ENCODE results near the gene NHERF2.

Gene NHERF2

DNA sequence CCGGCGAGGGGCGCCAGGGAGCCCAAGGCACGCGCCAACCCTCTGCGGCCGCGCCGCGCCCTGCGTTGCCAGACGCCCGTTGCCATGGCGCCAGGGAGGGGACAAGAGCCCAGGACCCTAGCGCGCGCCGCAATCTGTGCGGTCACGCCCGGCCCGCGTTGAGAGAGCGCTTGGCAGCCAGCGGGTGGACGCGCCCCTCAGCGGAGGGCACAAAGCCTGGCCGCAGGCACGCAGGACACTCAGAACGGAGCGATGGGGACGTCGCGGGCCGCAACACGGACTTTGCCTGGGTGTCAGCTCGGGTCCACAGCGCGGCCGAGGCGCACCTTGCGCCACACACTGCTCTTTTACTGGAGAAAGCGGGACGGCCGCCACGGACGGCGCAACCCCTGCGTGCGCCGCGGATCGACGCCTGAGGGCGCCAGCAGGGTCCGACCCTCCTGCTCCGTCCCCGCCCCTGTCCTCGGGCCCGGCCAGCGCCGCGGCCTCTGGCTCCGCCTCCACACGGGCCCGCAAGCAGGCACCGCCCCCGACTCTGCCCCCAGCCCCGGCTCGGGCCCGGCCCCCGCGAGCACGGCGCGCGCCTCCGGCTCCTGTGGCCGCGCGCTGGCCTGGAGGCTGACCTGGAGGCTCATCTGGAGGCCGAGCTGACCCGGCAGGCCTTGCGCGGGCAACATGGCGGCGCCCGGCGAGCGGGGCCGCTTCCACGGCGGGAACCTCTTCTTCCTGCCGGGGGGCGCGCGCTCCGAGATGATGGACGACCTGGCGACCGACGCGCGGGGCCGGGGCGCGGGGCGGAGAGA lies 43.0 kb upstream of the NHERF2 start, which contains the start of gene GFER:
Gene GFER (plus strand): TSS at position 650 of the 803 bp plus-strand sequence. CDS start 26 bp downstream, at position 676.
- H3K36me3 ChIP-seq = peaks cover 19% of the 10 kb centered on the region
- peak; percentile 96 for DNase-seq
- peaks cover 14% of the 10 kb centered on the region for H3K27me3 ChIP-seq
- peak within 1 kb of the TSS; percentile 86 for H3K4me3 ChIP-seq (ENCODE audit: low read depth, low read length)
- TF ChIP-seq, protein P1, sequence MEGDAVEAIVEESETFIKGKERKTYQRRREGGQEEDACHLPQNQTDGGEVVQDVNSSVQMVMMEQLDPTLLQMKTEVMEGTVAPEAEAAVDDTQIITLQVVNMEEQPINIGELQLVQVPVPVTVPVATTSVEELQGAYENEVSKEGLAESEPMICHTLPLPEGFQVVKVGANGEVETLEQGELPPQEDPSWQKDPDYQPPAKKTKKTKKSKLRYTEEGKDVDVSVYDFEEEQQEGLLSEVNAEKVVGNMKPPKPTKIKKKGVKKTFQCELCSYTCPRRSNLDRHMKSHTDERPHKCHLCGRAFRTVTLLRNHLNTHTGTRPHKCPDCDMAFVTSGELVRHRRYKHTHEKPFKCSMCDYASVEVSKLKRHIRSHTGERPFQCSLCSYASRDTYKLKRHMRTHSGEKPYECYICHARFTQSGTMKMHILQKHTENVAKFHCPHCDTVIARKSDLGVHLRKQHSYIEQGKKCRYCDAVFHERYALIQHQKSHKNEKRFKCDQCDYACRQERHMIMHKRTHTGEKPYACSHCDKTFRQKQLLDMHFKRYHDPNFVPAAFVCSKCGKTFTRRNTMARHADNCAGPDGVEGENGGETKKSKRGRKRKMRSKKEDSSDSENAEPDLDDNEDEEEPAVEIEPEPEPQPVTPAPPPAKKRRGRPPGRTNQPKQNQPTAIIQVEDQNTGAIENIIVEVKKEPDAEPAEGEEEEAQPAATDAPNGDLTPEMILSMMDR (IDR thresholded peaks at IDR 0.05; ENCODE audit: low read depth, low read length) = peak; percentile 52; the same call in 1 of the 2 replicates
- no peaks in the 10 kb centered on the region for H3K9me3 ChIP-seq
- peaks cover 3% of the 10 kb centered on the region; the same call in 1 of the 2 replicates for H3K4me1 ChIP-seq

DNA sequence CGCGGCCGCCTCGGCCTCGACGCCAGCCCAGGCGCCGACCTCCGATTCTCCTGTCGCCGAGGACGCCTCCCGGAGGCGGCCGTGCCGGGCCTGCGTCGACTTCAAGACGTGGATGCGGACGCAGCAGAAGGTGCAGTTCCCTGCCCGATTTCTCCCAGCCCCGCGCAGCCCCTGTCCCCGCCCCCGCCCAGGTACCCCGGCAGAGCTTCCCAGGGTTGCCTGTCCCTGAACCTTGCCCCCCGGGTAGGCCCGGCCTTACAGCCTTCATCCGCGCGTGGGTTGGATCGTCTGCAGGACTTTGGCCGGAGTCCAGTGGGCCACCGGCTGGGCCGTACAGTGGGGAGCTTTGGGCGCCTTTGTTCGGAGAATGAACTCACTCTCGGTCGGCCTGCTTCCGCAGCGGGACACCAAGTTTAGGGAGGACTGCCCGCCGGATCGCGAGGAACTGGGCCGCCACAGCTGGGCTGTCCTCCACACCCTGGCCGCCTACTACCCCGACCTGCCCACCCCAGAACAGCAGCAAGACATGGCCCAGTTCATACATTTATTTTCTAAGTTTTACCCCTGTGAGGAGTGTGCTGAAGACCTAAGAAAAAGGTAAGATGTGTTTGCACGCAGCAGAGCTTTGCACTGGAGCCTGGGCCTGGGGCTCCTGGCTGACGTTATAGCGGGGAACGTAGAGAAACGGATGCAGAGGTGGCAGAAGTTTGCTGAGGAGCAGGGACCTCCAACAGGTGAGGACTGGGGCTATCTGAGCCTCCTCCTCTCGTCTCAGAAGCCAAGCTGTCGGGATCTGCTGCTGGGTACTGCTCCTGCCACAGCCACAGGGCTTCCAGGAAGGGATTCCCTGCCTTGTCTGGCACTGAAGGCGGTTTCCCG lies 42.1 kb upstream of the NHERF2 start:
- TF ChIP-seq, protein P1 (IDR thresholded peaks at IDR 0.05; ENCODE audit: low read depth, low read length) = no peak
- peaks cover 17% of the 10 kb centered on the region for H3K36me3 ChIP-seq
- H3K4me3 ChIP-seq (ENCODE audit: low read depth, low read length) = peak overlapping the region; percentile 86
- H3K9me3 ChIP-seq = no peaks in the 10 kb centered on the region
- peaks cover 23% of the 10 kb centered on the region for H3K27me3 ChIP-seq
- H3K4me1 ChIP-seq = peaks cover 3% of the 10 kb centered on the region; the same call in 1 of the 2 replicates
- DNase-seq = no peak

DNA sequence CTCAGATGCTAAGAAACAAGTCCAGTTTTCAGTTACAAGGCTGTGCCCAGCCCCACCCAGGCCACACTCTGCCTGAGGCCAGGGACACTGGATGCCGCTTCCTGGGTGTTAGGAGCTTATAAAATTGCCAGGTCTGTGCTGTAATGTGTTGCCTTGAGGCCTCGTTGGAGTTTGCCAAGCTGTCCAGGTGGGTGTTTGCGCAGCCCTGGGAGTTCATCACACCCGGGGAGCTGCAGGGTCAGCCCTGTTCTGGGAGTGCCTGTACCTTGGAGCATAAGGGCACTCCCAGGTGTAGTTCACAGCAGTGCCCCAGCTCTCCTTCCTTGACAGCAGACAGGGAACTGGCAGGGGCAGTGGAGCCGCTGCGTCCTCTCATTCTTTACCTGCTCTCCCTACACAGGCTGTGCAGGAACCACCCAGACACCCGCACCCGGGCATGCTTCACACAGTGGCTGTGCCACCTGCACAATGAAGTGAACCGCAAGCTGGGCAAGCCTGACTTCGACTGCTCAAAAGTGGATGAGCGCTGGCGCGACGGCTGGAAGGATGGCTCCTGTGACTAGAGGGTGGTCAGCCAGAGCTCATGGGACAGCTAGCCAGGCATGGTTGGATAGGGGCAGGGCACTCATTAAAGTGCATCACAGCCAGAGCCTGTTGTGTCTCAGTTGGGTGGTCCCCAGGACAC lies 41.1 kb upstream of the NHERF2 start:
- no peak overlapping the region; the same call in 1 of the 2 replicates for H3K4me3 ChIP-seq (ENCODE audit: low read depth, low read length)
- H3K4me1 ChIP-seq = peaks cover 3% of the 10 kb centered on the region; the same call in 1 of the 2 replicates
- H3K27me3 ChIP-seq = peaks cover 25% of the 10 kb centered on the region
- no peaks in the 10 kb centered on the region for H3K9me3 ChIP-seq
- no peak for DNase-seq
- peaks cover 17% of the 10 kb centered on the region for H3K36me3 ChIP-seq
- TF ChIP-seq, protein P1 (IDR thresholded peaks at IDR 0.05; ENCODE audit: low read depth, low read length) = no peak

DNA sequence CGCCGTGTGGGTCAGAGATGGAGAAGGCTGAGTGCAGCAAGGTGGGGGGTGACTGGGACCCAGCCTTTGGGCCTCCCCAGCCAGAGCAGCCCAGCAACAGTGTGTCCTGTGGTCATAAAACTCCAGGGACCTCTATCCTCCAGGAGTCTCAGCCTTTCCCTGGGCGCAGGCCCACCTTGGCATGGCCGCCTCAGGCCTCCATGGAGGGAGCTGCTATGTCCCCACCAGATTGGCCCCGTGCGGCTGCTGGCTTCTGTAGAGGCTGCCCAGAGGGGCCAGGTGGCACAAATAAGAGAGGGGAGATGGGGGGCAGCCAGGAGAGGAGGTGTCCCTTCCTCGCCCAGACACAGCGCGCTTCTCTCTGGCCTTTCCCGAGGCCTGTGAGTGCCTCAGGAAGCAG lies 39.5 kb upstream of the NHERF2 start:
- Histone ChIP-seq H3K9me3 (peaks cover 4% of the 10 kb centered on the region; the same call in 1 of the 2 replicates), H3K36me3 (peaks cover 17% of the 10 kb centered on the region), H3K4me1 (peaks cover 3% of the 10 kb centered on the region; the same call in 1 of the 2 replicates), H3K27me3 (peaks cover 29% of the 10 kb centered on the region), H3K4me3 (ENCODE audit: low read depth, low read length) (no peak overlapping the region)
- DNase-seq = no peak
- TF ChIP-seq, protein P1 (IDR thresholded peaks at IDR 0.05; ENCODE audit: low read depth, low read length) = no peak

DNA sequence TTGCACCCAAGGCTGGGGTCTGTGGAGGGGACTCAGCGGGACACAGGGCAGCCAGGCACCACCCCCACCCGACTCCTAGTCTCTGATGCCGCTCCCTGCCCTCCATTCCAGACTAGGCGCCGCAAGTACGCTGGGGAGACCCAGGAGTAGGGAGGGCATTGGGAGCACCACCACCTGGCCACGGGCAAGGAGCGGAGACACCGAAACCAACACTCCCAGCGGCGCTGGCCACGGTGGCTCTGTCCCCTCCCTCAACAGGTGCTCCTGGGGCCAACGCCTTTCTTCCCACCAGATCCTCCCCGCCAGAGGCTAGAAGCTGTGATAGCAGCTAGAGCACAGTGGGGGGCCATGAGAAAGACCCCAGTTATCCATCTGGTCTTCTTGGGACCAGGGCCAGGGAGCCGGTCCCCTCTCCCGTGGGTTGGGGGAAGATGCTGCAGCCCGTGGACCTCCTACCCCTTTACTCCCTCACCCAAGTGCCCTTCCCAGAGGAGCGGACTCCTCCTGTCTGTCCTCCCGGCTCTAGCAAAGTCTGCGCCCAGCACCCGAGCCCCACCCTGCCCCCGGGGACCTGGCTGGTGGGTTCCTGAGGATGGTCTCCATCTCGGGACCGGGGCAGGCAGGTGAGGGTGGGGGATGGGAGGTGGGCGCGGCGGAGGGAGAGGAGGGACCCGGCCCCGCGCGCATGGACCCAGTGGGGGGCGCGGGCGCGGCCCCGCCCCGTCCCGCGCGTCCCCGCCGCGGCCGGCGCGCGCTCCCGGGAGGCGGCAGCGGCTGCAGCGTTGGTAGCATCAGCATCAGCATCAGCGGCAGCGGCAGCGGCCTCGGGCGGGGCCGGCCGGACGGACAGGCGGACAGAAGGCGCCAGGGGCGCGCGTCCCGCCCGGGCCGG lies 37.2 kb upstream of the NHERF2 start, which contains the start of gene SYNGR3:
Gene SYNGR3 (plus strand): TSS at position 762 of the 892 bp plus-strand sequence. CDS start 133 bp downstream, outside the sequence.
- Histone ChIP-seq H3K9me3 (peaks cover 10% of the 10 kb centered on the region), H3K27me3 (peaks cover 29% of the 10 kb centered on the region), H3K36me3 (peaks cover 17% of the 10 kb centered on the region), H3K4me1 (no peaks in the 10 kb centered on the region), H3K4me3 (ENCODE audit: low read depth, low read length) (peak within 1 kb of the TSS; percentile 46)
- TF ChIP-seq, protein P1 (IDR thresholded peaks at IDR 0.05; ENCODE audit: low read depth, low read length) = no peak
- DNase-seq = no peak
